ENCODE data around the gene RSKR.
"Not testable (repeated sequence)": the region's sequence is repeated elsewhere in the genome, so short reads cannot be mapped to it uniquely, and the experiment has no call there.

RSKR gene, protein sequence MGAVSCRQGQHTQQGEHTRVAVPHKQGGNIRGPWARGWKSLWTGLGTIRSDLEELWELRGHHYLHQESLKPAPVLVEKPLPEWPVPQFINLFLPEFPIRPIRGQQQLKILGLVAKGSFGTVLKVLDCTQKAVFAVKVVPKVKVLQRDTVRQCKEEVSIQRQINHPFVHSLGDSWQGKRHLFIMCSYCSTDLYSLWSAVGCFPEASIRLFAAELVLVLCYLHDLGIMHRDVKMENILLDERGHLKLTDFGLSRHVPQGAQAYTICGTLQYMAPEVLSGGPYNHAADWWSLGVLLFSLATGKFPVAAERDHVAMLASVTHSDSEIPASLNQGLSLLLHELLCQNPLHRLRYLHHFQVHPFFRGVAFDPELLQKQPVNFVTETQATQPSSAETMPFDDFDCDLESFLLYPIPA

DNA sequence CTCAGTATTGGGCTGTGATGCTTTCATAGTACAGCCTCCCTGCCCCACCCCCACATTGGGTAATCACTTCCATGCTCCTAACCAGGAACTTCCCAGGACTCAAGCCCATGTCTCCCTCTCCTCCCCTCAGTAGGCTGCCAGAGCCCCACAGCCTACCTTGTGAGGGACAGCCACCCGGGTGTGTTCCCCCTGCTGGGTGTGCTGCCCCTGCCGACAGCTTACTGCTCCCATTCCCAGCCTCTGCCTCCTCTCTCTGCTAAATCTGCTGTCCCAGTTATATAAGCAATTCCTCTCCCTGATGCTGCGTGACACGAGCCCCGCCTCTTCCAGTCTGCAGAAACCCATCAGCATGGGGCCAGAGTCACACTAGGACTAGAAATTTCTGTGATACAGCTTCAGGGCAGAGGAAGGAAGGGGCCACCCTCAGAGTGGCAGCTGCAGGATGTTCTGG is at the start of gene RSKR:
Gene RSKR, minus strand, starts transcription at position 255 of the 451 bp plus-strand sequence. Its CDS starts 24 bp downstream, at position 231.
- no peak for DNase-seq

DNA sequence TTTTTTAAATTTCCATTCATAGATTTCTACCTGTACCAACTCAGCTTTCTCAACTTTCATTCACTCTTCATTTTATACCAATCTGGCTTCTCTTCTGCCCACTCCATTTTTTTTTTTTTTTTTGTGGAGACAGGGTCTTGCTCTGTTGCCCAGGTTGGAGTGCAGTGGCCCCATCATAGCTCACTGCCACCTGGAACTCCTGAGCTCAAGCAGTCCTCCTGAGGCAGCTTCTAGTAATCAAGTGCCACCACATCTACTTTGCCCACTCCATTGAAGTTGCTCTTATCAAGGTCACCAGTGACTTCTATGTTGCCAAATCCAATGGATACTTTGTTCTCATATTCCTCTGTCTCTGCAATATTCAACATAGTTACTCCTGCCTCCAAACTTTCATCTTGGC is 49.7 kb upstream of the RSKR start:
- DNase-seq = no peak

DNA sequence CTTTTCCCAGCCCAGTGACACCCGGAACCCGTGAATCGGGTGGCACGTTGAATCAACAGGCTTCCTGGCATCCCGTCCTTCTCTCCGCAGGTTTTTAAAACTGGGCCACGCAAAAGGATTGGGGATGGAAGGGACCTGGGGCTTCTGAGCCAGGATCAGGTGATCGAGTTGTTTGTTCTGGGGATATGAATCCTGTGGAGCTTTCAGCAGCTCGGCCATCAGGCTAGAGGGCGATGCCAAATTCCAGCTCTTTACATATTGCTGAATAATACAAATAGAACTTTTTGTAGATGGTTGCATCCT is 48.5 kb upstream of the RSKR start:
- DNase-seq = no peak

DNA sequence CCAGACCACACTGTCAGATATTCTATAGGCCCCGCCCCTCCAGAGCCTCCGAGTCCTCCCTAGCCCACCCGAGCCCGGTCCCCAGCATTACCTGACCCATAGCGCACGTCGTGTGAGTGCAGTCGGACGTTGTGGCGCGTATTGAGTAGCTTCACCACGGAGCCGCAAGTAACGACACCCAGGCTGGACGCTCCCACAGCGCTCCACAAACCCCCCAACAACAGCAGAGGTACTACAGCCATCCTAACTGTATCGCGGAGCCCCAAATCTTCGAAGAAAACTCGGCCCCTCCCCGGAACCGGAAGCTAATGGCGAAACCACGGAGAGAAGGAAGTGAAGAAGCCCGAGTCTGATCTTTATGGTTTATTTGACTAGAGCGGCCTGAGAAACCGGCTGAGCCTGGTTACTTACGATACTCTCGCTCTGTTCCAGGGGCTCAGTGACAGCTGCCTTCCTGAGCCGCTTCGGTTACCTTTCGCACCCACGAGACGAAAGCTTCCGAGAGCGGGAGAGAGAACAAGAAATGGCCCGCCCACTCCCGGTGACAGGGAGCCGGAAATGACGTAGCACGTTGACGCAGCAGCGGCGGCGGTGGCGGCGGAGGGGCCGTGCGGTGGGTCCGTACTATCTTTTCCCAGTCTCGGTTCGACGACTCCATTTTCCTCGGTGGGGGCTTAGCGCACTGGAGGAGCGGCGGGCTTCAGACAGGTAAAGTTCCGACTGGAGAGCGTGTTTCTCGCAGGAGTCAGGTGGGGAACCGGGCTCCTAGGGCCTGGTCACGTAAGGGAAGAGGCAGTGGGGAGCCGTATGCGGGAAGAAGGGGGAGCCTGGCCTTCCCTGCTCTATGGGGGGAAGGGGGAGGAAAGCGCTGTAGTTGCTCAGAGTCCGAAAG is 47.9 kb upstream of the RSKR start, which contains the start of the genes SDF2 and SUPT6H:
Gene SDF2, minus strand, starts transcription at position 272 of the 892 bp plus-strand sequence. Its CDS starts 30 bp downstream, at position 242.
Gene SUPT6H, plus strand, starts transcription at position 571 of the 892 bp plus-strand sequence. CDS start 11,197 bp downstream, outside the sequence.
- DNase-seq = peak; percentile 80

DNA sequence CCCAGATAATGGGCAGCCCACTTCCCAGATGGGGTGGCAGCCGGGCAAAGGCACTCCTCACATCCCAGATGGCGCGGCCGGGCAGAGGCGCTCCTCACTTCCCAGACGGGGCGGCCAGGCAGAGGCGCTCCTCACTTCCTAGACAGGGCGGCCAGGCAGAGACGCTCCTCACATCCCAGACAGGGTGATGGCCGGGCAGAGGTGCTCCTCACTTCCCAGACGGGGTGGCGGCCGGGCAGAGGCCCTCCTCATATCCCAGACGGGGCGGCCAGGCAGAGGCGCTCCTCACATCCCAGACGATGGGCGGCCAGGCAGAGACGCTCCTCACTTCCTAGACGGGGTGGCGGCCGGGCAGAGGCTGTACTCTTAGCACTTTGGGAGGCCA is 45.5 kb upstream of the RSKR start:
- not testable (repeated sequence) for DNase-seq

DNA sequence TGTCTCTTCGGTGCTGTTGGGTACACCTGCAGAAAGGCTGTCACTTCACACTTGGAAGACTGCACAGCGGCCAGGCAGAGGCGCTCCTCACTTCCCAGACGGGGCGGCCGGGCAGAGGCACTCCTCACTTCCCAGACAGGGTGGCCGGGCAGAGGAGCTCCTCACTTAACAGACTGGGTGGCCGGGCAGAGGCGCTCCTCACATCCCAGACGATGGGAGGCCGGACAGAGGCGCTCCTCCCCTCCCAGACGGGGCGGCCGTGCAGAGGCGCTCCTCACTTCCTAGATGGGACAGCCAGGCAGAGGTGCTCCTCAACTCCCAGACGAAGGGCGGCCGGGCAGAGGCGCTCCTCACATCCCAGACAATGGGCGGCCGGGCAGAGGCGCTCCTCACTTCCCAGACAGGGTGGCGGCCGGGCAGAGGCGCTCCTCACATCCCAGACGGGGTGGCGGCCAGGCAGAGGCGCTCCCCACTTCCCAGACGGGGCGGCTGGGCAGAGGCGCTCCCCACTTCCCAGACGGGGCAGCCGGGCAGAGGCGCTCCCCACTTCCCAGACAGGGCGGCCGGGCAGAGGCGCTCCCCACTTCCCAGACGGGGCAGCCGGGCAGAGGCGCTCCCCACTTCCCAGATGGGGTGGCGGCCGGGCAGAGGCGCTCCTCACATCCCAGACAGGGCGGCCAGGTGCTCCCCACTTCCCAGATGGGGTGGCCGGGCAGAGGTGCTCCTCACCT is 44.9 kb upstream of the RSKR start:
- DNase-seq = not testable (repeated sequence)

DNA sequence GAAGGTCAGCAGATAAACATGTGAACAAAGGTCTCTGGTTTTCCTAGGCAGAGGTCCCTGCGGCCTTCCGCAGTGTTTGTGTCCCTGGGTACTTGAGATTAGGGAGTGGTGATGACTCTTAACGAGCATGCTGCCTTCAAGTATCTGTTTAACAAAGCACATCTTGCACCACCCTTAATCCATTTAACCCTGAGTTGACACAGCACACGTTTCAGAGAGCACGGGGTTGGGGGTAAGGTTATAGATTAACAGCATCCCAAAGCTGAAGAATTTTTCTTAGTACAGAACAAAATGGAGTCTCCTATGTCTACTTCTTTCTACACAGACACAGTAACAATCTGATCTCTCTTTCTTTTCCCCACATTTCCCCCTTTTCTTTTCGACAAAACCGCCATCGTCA is 44.4 kb upstream of the RSKR start:
- not testable (repeated sequence) for DNase-seq

DNA sequence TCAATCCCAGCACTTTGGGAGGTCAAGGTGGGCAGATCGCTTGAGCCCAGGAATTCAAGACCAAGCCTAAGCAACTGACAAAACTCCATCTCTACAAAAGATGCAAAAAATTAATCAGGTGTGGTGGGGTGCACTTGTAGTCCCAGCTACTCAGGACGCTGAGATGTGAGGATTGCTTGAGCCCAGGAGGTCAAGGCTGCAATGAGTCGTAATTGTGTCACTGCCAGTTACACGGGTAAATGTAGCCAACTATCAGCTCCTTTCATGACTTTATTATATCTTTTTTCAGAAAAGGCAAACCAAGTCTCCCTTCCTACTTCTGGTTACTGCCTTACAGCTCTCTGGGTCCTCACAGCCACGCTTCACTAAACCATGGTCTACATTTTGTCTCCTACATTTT is 43.8 kb upstream of the RSKR start:
- no peak for DNase-seq

DNA sequence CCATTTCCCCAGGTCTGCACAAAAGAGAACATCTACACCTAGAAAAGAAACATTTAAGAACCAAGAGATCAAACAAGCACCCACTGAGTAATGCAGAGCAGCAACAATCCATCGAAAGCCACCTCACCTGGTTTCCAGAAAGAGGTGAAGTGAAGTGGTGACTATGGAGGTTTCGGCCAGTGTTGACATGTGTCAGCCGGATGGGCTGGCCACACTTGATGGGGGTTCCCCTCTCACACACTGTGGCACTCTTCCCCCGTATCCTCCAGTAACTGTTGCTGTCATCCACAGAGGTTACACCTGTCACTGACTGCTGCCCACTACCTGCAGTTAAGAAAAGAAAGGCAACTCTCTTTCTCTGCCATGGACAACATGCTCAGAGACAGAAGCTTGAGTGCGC is 41.2 kb upstream of the RSKR start:
- DNase-seq = no peak

DNA sequence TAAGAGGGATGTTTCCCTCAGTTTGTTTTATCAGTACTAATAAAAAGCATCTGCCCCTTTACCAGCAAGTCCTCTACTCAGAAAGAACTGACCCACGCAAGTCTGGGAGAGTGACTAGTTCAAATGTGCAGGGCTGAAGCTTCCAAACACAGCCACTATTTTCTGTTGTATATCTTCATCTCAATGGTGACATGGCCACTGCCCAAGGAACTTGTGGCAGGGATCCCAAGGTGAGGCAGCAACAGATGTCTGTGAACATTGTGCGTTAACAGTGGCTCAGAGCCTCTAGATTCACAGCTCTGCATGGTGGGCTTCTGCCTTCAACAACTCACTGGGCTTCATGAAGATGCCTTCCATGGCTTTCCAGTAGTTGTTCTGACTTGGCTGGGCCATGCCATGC is 34.7 kb upstream of the RSKR start:
- DNase-seq = no peak

DNA sequence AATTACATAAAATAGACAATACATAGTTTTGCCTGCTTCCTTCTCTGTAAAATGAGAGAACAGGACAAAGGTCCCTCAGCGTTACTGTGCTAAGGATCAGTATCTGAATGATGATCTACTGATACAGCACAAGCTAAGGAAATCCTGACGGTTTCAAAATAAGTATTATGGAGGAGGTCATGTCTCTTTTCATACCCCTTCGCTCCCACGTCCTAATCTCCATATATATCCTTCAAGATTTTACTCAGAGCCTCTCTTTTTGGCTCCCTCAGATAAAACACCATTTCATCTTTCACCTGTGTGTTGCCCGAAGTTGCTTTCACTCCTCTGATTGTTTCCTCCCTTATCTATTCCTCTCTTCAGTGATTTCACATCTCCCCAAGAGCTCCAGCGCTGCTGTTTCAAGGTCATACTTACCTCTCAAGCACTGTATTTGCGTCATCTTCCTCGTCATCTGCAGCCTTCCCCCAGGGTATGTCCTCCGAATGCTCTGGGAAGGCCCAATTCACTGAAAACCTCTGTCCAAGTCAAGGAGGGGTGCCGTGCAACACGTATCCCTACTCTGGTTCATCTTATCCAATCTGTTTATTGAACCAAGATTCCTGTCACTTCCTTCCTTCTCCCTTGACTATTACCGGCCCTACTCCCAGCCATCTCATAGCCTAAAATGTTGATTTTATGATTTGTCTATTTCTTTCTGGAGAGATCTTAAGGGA is 32.2 kb upstream of the RSKR start:
- no peak for DNase-seq

DNA sequence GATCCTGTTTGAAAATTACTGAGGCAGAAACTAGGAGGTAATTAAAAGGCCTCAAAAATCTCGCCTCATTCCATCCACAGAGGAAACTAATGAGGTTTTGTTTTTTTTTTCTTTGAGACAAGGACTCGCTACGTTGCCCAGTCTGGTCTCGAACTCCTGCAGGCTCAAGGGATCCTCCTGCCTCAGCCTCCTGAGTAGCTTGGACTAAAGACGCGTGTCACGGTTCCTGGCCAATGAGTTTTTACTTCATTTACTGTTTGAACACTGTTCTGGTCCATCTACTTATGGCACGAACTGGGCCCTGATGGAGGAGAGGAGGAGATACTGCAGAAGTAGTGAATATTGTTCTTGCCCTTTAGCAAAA is 31.6 kb upstream of the RSKR start:
- no peak for DNase-seq

DNA sequence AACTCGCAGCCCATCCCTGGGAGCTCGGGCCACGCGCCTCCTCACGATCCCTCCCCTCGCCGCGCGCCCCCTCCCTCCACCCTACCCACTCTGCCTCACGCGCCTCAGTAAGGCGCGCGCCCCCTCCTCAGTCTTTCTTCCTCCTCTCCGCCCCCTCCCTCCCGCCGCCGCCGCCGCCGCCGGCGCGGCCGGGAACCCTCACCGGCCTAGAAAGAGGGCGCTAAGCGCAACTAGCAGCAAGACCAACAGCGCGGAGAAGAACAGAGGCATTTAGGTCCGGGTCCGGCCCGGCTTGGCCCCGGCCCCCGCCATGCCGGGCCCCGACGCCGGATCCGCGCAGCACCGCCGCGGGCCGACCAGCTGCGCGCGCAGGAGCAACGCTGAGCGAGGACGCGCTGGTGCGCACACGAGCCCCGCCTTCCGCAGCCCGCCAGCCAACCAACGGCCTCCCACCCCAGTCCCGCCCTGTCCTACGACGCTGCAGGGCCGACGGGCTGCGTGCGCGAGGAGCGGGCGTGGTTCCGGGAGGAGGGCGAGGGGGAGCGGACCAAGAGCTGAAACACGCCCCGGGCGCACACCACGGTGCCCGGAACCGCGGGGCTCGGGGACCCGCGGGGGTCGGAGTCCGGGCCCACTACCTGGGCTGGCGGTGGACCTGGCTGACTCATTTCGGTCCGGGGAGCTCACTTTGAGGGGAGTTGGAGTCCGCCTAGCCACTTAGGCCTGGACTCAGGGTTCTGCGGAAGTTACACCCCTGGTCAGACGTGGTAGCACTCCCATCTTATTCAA is 31.0 kb upstream of the RSKR start, which contains the start of gene BLTP2:
Gene BLTP2, minus strand, starts transcription at position 372 of the 789 bp plus-strand sequence. Its CDS starts 102 bp downstream, at position 270.
- peak; percentile 93 for DNase-seq

DNA sequence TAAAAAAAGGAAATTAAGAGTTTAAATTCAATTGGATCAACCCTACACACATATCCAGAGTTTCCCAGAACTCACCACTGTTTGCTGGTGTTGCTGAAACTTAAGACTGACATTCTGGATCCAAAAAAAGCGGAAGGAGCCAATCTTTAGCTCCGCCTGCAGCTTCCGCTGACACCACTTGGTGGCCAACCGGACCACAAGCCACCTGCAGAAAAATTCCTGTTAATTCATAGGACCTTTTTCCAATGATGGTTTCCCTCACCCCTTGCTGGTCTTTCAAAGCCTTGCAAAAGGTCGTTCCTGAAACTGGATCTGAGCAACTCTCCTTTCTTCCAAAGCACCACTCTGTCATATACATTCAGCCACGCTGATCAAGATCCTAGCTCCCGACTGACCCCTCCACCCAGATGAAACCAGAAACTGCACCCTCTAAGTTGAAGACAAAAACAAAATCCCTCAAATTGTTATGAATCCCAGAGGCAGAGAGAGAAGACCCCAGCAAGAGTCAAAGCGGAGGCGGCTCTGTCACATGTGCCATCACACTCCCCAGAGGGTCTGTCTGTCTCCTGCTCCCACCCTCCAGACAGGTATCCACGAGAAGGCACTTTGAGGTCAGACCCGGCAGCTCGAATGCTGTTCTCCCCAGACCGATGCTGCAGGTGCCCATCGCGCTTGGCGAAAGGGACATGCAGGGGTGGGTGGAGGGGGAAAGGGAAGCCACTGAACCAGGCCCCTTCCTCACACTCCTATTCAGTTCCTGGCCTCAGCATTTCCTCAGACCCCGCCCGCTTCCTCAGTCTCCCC is 30.2 kb upstream of the RSKR start:
- DNase-seq = peak; percentile 2

DNA sequence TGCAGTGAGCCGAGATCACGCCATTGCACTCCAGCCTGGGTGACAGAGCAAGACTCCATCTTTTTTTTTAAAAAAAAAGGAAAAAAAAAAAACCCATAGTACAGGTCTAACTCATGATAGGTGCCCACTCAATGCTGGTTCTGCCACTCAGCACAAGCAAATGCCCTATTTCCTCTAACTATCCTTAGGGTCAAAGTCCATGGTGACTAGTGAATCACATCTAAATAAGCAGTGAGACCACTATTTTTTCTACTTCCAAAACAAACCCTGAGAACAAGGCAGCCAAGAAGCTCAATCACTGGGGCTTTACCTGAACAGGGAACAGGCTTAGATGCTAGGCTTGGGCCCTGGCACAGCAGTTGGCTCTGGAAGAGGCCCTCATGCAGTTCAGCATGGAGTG is 27.6 kb upstream of the RSKR start:
- DNase-seq = no peak

DNA sequence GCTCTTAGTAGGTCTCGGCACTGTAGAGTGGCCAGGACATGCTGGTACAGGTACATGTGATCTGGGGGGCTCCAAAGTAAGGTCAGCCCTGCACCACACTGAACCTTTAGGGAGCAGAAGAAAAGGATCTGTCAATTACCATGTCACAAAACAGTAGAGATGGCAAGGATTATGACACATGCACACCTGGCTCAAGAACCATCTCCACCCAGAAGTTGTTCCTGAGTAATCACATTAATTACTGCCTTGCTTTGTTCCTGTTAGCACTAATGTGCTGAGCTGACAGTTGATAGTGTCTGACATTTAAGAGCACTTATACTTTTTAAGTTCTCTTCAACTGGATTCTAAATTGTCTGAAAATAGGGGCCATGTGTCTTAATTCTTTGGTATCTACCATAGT is 21.5 kb upstream of the RSKR start:
- no peak for DNase-seq

DNA sequence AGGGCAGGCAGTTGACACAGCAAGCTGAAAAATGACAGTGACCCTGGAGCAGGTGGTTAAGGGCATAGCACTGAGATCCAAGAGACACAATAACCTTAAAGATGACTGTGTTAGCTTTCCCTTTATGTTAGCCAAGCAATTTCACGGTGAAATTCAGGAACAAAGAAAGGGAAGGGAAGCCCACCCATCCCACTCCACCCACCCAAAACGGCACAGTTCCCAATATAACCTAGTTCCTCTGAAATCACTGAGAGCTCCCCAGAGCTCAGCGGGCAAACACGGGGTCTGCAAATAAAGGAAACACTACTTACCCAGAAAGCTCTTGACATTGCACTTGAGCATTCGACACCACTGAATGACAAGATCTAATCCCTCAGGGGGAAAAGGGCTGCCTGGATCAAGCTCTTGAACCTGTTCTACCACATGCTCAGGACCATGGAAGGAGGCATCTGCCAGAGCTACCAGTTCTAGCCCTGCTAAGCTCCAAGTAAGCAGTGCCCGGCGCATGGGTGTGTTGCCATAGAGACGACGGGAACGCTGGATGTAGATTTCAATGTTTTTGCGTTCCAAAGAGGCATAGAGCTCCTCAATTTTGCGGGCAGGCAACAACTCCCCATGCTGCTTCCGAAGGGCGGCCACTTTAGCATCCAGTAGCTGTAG is 20.4 kb upstream of the RSKR start:
- DNase-seq = peak; percentile 6

DNA sequence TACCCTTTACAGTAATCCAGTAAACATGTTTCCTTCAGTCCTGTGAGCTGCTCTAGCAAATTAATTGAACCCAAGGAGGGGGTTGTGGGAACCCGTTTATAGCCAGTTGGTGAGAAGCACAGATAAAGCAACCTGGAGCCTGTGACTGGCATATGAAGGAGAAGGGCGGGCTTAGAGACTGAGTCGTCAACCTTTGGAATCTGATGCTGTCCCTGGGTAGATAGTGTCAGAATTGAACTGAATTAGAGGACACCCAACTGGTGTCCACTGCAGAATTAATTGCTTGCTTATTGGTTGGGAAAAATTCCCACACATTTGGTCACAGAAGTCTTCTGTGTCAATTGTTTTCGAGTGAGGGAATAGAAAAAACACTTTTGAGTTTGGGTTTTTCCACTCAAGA is 12.8 kb upstream of the RSKR start:
- no peak for DNase-seq

DNA sequence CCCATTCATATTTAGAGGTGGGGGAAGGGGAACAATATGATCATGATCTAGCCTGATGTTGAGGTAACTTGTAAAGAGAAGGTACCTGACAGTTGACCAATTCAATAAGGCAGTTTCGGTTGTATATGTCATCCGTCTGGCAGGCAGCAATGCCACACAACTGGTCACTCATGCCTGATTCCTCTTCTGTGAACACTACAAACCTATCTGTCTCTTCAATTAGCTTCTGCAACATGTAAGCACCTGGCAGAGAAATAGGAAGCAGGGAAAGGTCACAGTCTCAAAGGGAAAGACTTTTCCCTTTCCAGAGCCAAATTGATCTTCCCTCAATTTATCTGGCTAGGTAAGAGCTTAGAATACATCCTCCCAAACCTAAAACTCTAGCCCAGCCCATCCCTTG is 10.2 kb upstream of the RSKR start:
- DNase-seq = no peak

DNA sequence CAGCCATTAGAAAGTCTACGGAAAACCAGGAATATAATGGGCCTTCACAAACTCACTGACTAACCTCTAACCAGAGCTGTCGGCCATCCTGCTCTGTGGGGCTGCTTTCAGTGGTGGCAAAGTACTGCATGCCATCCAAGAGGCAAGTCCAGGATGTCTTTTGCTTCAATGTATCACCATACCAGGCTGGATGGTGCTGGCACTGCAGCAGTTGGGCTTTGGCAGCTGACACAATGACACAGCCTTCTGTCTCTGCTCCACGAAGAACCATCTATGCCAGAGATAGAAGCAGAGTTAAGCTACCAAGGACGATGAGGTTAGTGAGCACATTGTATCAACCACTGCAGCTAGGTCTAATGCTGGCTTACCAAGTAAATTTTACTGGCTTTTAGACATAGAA is 9.7 kb upstream of the RSKR start:
- DNase-seq = no peak

Measured in NCI-H1092 (cell line).